Panc1 (cell line): ENCODE measurements around the gene KMO. TPM values are rescaled to one million over a fixed set of nuclear protein-coding genes. Genes with fewer than 3 reads are reported as not detected.
A peak's percentile ranks its signal among the peaks of the same experiment; 100 is the strongest.

Experiments
- ATAC-seq: fragments of 200-7000 bp; cut with Tn5 transposase; 2 replicates; pipeline ENCODE4 v1.9.1; 2020; ENCODE audit warnings: mild to moderate bottlenecking, moderate library complexity
- BruUV-seq: library from RNA; stranded (reverse); fragments of 400-500 nt; replicated peaks from 2 replicates; lab custom pipeline; 2021; lab: Mats Ljungman, UMichigan
- CTCF ChIA-PET: fragments of 300-600 bp; sonication (Branson Sonifier 250); formaldehyde crosslinking; loops from one replicate; lab custom pipeline; 2022; ENCODE audit warnings: antibody characterized with exemption; lab: Charles Lee
- POLR2A ChIA-PET: fragments of 300-600 bp; sonication (Branson Sonifier 250); formaldehyde crosslinking; loops from one replicate; lab custom pipeline; 2022; ENCODE audit warnings: antibody characterized with exemption; lab: Charles Lee
- DNase-seq: peaks from one replicate; pipeline ENCODE4 v3.0.0-alpha.2; 2010; ENCODE audit warnings: low read depth, low spot score
- H3K27ac ChIP-seq: 2 replicates; pipeline ENCODE4 v1.5.1; 2011; ENCODE audit warnings: mild to moderate bottlenecking, low read length, inconsistent platforms
- H3K27me3 ChIP-seq: fragments of 200-500 bp; sonication (Bioruptor generic); 2 replicates; pipeline ENCODE4 v1.6.0; 2014; ENCODE audit warnings: low read length, inconsistent platforms; ENCODE audit not compliant: control insufficient read depth, insufficient read depth
- H3K36me3 ChIP-seq: fragments of 200-500 bp; sonication (Bioruptor generic); 2 replicates; pipeline ENCODE4 v1.5.1; 2014; ENCODE audit warnings: inconsistent platforms, mild to moderate bottlenecking, low read length, moderate library complexity; ENCODE audit not compliant: control insufficient read depth, insufficient read depth
- H3K4me1 ChIP-seq: 2 replicates; pipeline ENCODE4 v1.5.1; 2011; ENCODE audit warnings: inconsistent platforms, mild to moderate bottlenecking, low read length, moderate library complexity; ENCODE audit not compliant: control insufficient read depth, insufficient read depth
- H3K4me3 ChIP-seq, 2 experiments: 2 replicates each; pipeline ENCODE4 v1.5.1; 2011 to 2012; ENCODE audit warnings: low read depth in 2 of 2, low read length in 2 of 2, mild to moderate bottlenecking in 2 of 2, inconsistent platforms in 1 of 2, moderate library complexity in 1 of 2
- H3K9me3 ChIP-seq: fragments of 200-500 bp; sonication (Bioruptor generic); 2 replicates; pipeline ENCODE4 v1.5.1; 2014; ENCODE audit warnings: low read depth, mild to moderate bottlenecking, inconsistent platforms, low read length, moderate library complexity; ENCODE audit not compliant: control insufficient read depth, insufficient read depth
- CTCF ChIP-seq: fragments of 450-650 bp; IDR thresholded peaks from 2 replicates; pipeline ENCODE4 v1.5.1; 2017; ENCODE audit warnings: mild to moderate bottlenecking
- POLR2AphosphoS5 ChIP-seq: IDR thresholded peaks from 2 replicates; pipeline ENCODE4 v1.6.1; 2012; ENCODE audit warnings: mild to moderate bottlenecking, low read depth, low read length, moderate library complexity
- REST ChIP-seq, 2 experiments: IDR thresholded peaks; 2 replicates each; pipeline ENCODE4 v1.6.1; 2011 to 2012; ENCODE audit warnings: low read depth in 2 of 2, control low read depth in 1 of 2, low read length in 1 of 2, mild to moderate bottlenecking in 1 of 2, moderate library complexity in 1 of 2; ENCODE audit not compliant: insufficient read depth in 1 of 2
- SIN3A ChIP-seq: IDR thresholded peaks from 2 replicates; pipeline ENCODE4 v1.6.1; 2012; ENCODE audit warnings: low read depth, mild to moderate bottlenecking, low read length, moderate library complexity, borderline replicate concordance; ENCODE audit not compliant: insufficient read depth
- TCF7L2 ChIP-seq: IDR thresholded peaks from 2 replicates; pipeline ENCODE4 v1.6.1; 2011; ENCODE audit warnings: mild to moderate bottlenecking, low read depth, low read length, inconsistent platforms
- in situ Hi-C: cut with HindIII; loops from 2 replicates; pipeline ENCODE4 v1.10.0; 2016; ENCODE audit warnings: low sequenced_read_pairs, low pct_unique_long_range_greater_than_20kb
- intact Hi-C: fragments of 100-400 bp; cut with micrococcal nuclease; formaldehyde crosslinking; loops from one replicate; pipeline ENCODE4 v1.10.0; 2022; ENCODE audit not compliant: unreplicated experiment
- total RNA-seq: library from RNA; stranded (reverse); gene quantifications from one replicate; pipeline ENCODE4 v1.2.1, GENCODE V29; 2021; ENCODE audit not compliant: unreplicated experiment

Gene KMO
- total RNA-seq, 1 experiment from 2014 or later, result 1.8 TPM

DNA sequence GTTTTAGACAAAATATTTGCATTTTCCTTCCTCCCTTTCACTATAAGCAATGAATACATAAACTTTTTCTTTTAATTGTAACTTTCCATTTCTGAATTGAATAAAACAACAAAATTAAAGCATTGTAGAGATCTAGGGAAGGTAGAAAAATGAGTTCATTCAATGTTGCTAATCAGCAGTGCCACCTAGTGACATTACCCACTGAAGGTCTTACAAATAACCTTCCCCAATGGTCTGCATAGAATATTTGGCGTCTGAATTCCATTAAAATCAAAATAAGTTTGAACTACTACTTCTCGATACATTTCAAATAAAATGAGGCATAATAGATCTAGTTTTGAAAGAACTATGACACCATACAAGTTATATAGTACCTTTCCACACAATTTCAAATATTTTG lies 32.3 kb upstream of the KMO start:
- H3K4me1 ChIP-seq, result no peaks in the 10 kb centered on the region
- in situ Hi-C loops (no loop called here), intact Hi-C loops (loop anchor here (5.0 kb wide), 1 partner anchor 768 kb away; no protein-coding TSS in a partner anchor)
- ChIA-PET POLR2A (interaction anchor here (1.1 kb wide), 1 partner anchor 205 kb away, joined by 3 read pairs; no protein-coding TSS in a partner anchor), CTCF (interaction anchor here (0.7 to 0.8 kb wide), 2 partner anchors 393 to 768 kb away, joined by 4 to 5 read pairs; no protein-coding TSS in a partner anchor)
- TF ChIP-seq TCF7L2, result no peak
- peak; percentile 62; the same call in 1 of the 2 replicates for TF ChIP-seq CTCF
- no peak overlapping the region for H3K27ac ChIP-seq
- no peaks in the 10 kb centered on the region for H3K27me3 ChIP-seq
- ATAC-seq (no peak), DNase-seq (no peak)
- no peak overlapping the region for H3K4me3 ChIP-seq
- H3K9me3 ChIP-seq, result no peaks in the 10 kb centered on the region
- peaks cover 26% of the 10 kb centered on the region for H3K36me3 ChIP-seq
- no TSS peak for BruUV-seq

- H3K36me3 ChIP-seq, result peaks cover 44% of the 10 kb centered on the region
- ChIA-PET POLR2A (no interaction called here), CTCF (no interaction called here)
- no peak for DNase-seq
- TF ChIP-seq REST (IDR thresholded peaks at IDR 0.05; ENCODE audit: insufficient read depth in 1 of 2, low read depth in 2 of 2, low read length in 1 of 2) (no peak), SIN3A (no peak), POLR2AphosphoS5 (no peak), CTCF (no peak), TCF7L2 (no peak)
- no TSS peak for BruUV-seq
- intact Hi-C loops (loop anchor here (5.0 kb wide), 1 partner anchor 771 kb away; no protein-coding TSS in a partner anchor), in situ Hi-C loops (no loop called here)
- ATAC-seq, result no peak
- H3K4me1 ChIP-seq, result no peaks in the 10 kb centered on the region
- H3K9me3 ChIP-seq, result no peaks in the 10 kb centered on the region
- H3K4me3 ChIP-seq, result no peak overlapping the region
- no peak overlapping the region for H3K27ac ChIP-seq
- no peaks in the 10 kb centered on the region for H3K27me3 ChIP-seq
Measured at GRCh38 chr1:241503444-241503843, 28.7 kb upstream of the KMO start.
